22Rv1 (cell line): ENCODE results near the gene NCS1.

Source experiments
- H3K27ac ChIP-seq: fragments of 450-650 bp; 2 replicates; pipeline ENCODE4 v1.5.1; 2017
- ZFX ChIP-seq: fragments of 450-650 bp; IDR thresholded peaks from 2 replicates; pipeline ENCODE4 v1.6.1; 2017; ENCODE audit warnings: antibody characterized with exemption, borderline replicate concordance
- TF ChIP-seq, protein P1 (sequence below): fragments of 450-650 bp; IDR thresholded peaks from 2 replicates; pipeline ENCODE4 v1.5.1; 2017; ENCODE audit warnings: mild to moderate bottlenecking

Gene NCS1

DNA sequence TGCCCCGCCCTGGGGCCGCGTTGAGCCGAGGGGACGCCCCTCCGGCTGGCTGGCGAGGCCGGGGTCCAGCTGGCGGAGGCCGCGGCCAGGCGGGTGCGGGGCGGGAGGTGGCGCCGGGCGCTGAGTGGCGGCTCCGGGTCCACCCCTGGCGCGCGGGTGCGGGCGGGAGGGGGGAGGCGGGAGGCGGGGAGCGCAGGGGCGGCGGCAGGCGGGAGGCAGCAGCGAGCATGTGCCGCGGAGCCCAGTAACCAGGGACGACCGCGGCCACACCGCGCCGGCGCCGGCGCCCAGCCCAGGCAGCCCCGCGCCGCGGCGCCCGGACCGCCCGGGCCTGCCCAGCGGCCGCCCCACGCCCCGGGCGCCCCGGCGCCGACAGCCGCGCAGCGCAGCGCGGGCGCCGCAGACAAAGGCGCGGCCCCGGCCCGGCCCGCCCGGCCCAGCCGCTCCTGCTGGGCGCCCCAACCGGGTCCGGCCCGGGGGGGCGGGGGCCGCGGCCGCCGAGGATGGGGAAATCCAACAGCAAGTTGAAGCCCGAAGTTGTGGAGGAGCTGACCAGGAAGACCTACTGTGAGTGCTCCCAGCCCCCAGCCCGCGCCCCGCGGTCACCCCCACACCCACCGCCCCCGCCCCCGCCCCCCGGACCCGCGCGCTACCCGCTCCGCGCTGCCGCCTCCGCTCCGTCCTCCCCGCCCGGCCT, at the start of gene NCS1:
Gene NCS1, plus strand, starts transcription at position 244 of the 697 bp plus-strand sequence. Its CDS starts 260 bp downstream, at position 504.
- no peak for TF ChIP-seq ZFX
- TF ChIP-seq, protein P1, sequence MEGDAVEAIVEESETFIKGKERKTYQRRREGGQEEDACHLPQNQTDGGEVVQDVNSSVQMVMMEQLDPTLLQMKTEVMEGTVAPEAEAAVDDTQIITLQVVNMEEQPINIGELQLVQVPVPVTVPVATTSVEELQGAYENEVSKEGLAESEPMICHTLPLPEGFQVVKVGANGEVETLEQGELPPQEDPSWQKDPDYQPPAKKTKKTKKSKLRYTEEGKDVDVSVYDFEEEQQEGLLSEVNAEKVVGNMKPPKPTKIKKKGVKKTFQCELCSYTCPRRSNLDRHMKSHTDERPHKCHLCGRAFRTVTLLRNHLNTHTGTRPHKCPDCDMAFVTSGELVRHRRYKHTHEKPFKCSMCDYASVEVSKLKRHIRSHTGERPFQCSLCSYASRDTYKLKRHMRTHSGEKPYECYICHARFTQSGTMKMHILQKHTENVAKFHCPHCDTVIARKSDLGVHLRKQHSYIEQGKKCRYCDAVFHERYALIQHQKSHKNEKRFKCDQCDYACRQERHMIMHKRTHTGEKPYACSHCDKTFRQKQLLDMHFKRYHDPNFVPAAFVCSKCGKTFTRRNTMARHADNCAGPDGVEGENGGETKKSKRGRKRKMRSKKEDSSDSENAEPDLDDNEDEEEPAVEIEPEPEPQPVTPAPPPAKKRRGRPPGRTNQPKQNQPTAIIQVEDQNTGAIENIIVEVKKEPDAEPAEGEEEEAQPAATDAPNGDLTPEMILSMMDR: no peak
- 0 out of 2 replicates have a peak within 1 kb of the TSS, but pooled peaks have one; percentile 18 for H3K27ac ChIP-seq

DNA sequence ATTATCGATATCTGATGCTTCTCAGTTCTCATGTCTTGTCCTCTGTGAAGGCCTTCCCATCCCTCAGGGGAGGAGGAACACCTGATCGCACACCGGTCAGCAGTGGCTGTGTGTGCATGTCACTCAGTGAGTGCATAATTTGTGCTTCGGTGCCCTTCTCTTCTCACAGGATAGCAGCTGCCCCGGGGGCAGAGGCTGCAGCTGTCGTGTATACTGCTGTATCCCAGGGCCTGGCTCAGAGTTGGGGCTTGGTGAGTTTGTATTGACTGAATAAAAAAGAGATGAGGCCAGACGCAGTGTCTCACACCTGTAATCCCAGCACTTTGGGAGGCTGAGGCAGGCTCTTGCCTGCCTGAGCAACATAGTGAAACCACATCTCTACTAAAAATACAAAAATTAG, 49.7 kb upstream of the NCS1 start:
- TF ChIP-seq, protein P1: no peak
- no peak for TF ChIP-seq ZFX
- H3K27ac ChIP-seq: no peak overlapping the region

DNA sequence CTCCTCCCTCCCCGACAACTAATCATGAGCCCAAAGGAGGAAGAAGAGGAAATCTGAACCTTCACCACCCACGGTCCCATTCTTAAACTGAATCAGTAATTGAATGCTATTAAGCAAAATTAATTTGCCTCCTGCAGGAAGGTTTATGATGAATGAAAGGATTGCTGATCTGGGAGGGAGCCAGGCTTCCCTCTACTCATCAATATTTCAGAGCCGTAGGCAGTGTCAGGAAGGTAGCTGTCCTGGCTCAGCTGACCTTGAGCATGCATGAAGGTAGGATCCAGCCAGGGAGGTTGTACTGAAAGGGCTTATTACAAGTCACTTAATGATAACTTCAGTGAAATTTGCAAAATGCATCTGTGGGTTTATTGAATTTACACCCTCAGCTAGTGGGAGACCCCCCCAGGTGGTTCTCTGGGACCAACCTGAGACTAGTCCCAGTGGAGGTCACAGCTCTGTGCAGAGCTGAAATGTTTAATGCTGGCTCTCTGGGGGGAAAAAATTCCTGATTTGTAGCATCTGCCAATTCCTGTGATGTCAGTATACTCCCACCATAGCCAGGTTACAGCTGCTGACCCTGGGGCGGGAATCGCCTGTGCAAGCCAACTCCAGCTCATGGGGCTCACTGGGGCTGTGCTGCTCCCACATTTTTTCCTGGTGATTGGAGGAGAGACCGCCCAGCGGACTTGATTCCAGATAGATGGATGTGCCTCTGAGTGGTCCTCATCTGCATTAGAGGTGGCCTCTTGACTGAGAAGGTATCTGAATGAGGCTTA, 47.9 kb upstream of the NCS1 start:
- TF ChIP-seq, protein P1: no peak
- no peak for TF ChIP-seq ZFX
- H3K27ac ChIP-seq: no peak overlapping the region

DNA sequence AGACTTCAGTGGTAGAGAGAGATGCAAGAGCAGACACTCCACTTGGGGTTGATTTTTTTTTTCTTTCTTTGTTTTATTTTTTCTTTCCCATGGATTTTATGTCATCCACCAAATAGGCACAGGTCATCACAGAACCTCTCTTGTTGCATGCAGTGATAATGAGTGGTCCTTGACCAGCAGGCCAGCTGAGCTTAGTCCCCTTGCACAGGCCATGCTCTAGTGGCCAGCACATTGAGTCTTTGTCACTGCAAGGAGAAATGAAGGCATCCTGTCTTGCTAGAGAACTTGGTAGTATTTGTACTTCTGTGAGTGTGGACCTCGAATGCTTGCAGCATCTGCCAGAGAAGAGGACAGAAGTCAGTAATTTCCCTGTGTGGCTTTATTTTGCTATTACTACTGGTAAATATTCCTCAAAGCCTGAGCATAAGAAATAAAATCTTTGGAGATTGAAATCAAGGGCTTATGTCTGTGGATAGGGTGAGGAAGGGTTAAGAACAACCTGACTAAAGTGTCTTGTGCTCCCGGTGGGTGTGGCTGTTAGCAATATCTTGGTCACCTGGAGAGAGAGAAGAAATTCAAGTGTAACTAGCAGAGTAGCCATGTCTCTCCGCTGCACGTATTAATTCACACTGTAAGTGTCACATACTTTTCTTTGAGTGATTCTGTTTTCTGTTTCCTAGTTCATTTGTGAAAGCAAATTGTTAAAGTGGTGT, 45.3 kb upstream of the NCS1 start:
- TF ChIP-seq, protein P1: no peak
- TF ChIP-seq ZFX: no peak
- no peak overlapping the region for H3K27ac ChIP-seq

DNA sequence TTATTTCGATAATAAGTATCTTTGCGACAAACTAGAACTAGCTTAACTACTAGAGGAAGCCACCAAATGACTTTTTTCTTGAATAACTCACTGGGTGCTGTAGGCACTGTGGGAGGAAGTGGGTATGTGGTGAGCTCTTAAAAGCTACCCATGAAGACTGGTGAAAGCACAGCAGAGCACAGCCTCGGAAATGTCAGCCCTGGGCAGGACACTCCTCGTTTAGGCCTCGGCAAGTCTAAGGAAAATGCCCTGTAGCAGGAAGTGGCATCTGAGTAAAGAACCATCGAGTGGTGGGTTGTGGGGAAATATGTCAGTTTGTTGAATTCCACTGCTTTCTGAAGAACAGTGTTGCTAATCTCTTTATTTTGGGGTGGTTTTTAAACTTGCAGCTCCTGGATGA, 44.0 kb upstream of the NCS1 start:
- no peak for TF ChIP-seq ZFX
- TF ChIP-seq, protein P1: no peak
- H3K27ac ChIP-seq: no peak overlapping the region

DNA sequence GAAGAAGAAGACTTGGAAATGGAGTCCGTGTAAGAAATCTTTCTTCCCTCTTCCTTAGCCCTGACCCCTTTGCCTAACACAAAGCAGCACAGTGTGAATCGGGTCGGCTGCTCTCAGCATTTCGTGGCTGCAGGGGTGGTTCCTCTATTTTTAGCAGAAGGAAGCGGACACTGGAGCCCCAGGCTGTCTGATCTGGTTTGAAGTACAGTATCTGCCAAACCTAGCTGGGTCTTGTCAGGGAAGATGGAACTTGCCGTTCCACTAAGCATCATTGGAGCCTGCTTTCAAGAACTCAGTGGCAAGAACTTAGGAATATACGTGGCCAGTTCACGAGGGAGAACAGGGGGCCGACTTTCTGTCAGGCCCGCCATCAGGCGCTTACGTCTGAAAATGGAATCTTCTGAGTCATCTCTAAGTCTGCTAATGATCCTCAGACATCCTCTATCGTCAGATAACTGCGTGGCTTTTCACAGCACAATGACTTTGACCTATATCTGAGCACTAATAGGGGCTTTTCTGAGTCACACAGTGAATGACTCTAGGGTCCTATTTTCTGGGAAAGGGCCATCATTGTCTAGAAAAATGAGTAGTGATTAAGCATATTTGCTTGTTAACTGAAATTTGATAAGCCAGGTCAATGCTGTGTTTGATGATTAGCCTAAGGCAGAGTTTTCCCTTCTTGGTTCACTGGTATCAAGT, 43.3 kb upstream of the NCS1 start:
- TF ChIP-seq, protein P1: no peak
- no peak for TF ChIP-seq ZFX
- H3K27ac ChIP-seq: no peak overlapping the region
